DMS53 treated with DMSO at 0.1 percent for 48 hours (cell line): ENCODE results near the gene PROZ.

Experiments used
- DNase-seq: peaks from one replicate; lab custom pipeline; 2025; ENCODE audit not compliant: unreplicated experiment; lab: John Stamatoyannopoulos, UW

The PROZ gene

DNA sequence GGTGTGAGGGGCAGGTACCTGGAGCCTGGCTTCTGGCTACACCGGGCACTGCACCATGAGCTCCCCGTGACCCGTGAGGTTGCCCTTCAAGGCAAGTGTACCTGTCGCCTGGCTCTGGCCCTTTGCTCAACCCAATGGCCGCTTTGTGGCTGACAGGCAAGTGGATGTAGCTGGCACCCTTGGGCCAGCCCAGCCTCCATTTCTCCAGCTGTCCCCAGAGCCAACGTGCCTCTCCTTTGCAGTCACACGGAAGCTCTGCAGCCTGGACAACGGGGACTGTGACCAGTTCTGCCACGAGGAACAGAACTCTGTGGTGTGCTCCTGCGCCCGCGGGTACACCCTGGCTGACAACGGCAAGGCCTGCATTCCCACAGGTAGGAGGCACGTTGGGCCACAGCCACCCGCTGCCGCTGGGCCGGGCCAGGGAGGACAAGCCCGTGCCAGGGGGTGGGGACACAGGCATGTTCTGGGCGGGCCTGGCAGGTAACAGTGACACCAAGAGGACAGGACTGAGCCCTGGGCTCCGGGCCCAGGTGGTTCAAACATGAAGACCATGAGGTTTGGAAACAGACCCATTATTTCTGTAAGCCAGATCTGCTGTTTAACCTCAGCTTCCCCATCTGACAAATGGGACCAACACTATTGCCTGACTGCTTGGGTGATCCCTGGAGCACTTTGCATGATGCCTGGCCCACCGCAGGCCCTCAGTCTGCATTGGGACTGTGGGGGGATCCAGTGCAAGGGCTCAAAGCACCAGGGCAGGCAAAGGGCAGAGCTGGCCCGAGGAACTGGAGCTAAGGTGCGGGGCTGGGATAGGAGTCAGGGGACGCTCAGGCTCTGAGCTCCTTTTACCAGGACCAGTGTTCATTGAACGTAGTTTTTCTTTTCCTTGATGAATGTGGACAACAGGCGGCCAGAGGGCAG lies 17.5 kb upstream of the PROZ start:
- no peak for DNase-seq

DNA sequence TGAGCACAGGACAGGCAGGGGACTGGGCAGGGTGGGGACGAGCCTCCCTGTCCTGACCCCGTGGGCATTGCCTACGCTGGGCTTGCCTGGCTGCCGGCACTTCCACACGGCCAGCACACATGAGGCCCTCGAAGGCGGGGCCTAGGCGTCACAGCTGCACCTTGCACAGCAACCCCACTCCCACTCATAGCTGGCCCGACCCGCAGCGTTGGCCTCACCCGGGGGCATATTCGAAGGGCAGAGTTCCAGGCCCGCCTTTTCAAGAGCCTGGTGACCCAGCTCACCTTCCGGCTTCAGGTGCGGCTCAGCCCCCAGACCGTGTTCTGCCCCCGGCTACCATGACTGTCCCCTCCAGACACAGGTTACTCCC lies 16.9 kb upstream of the PROZ start:
- DNase-seq, result no peak

- no peak for DNase-seq
These were observed 15.6 kb upstream of the PROZ start for GRCh38 chr13:113142876-113143275.

- DNase-seq, result no peak
These were observed 14.8 kb upstream of the PROZ start for GRCh38 chr13:113143466-113144254.

- DNase-seq, result no peak
These were observed 14.2 kb upstream of the PROZ start for GRCh38 chr13:113144255-113144629.

- DNase-seq, result no peak
These were observed 13.0 kb upstream of the PROZ start for GRCh38 chr13:113145496-113145895.

- no peak for DNase-seq
These were observed 12.4 kb upstream of the PROZ start for GRCh38 chr13:113145911-113146598.

DNA sequence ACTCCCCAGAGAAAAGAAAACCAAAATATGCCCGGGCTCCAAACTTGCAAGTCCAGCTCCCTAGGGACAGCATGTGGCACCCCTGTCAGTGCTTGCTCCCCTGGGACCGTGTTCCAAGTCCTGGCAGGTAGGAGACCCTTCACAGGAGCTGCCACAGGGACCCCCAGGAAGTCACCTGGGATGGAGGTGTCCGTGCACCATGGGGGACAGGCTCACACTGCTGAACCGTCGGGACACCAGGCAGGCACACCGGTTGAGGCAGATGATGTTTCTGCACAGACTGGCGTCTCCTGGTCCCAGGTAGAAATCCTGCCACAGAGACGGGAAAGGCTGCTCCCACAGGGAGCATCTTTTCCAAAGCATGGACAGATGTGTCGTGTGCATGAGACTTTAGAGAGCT lies 11.7 kb upstream of the PROZ start:
- no peak for DNase-seq

DNA sequence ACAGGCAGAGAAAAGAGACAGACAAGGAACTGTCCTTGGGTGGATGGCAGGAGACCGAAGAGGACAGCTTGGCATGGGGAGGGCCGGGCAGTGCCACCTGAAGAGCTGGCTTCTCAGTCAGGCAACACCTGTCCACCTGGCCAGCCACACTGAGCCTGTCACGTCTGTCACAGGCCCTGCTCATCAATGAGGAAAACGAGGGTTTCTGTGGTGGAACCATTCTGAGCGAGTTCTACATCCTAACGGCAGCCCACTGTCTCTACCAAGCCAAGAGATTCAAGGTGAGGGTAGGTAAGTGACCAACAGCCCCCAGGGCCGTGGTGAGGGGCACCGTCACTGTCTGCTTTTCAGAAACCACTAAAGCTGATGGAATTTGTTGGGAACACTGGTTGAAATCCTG lies 11.2 kb upstream of the PROZ start:
- DNase-seq, result no peak

DNA sequence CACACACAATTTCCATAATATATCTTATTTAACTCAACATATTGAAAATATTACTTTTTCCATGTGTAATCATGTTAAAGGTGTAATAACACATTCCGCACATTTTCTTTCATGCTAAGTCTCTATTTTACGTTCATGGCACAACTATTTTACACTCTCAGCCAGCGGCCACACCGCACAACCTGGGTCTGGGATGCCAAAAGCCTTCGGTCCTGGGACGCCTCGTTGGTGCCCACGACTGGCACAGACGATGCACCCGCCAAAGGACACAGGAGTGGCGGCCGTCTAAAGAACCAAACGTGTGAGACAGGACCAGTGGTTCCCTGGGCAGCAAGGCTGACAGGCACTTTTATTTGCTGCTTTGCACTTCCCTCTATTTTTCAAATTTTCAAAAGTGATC lies 10.0 kb upstream of the PROZ start:
- DNase-seq, result no peak

DNA sequence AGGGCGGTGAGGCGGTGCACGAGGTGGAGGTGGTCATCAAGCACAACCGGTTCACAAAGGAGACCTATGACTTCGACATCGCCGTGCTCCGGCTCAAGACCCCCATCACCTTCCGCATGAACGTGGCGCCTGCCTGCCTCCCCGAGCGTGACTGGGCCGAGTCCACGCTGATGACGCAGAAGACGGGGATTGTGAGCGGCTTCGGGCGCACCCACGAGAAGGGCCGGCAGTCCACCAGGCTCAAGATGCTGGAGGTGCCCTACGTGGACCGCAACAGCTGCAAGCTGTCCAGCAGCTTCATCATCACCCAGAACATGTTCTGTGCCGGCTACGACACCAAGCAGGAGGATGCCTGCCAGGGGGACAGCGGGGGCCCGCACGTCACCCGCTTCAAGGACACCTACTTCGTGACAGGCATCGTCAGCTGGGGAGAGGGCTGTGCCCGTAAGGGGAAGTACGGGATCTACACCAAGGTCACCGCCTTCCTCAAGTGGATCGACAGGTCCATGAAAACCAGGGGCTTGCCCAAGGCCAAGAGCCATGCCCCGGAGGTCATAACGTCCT lies 9.4 kb upstream of the PROZ start:
- no peak for DNase-seq

- DNase-seq, result no peak
These were observed 8.5 kb upstream of the PROZ start for GRCh38 chr13:113149711-113150549.

DNA sequence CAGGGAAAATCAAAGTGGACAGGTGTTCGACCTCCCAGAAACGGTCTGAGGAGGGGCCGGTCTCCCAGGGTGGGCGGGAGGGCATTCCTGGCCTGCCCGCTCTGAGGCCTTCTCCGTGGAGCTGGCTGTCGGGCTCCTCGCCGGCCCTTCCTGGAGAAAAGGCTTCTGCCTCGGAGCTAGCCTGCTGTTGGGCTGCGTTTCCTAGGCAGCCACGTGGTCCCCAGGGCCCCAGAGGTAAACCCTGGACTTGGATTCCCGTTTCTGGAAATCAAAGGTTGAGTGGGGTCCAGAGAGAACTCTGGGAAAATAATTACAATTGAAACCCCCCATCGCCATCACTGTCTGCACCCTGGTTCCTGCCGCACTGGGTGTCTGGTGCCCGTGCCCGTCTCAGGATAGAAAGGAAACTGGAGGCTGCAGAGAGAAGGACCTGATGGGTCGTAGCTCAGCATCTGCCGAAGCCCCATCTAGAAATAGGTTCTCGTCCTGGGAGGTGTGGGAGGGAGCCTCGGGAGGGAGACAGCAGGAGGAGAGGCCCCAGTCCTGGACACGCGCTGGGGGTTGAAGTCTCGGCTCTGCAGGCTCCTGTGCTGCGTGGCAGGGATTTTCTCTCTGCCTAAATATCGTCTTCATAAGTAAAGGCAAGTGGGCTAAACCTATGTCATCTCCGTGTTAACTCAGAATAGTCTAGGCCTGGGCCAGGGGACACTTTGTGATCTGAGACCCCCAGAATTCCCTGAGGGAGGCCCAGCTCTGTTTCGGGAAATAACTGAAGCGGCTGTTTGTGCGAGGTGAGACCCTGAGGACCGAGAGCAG lies 7.7 kb upstream of the PROZ start:
- DNase-seq, result no peak

DNA sequence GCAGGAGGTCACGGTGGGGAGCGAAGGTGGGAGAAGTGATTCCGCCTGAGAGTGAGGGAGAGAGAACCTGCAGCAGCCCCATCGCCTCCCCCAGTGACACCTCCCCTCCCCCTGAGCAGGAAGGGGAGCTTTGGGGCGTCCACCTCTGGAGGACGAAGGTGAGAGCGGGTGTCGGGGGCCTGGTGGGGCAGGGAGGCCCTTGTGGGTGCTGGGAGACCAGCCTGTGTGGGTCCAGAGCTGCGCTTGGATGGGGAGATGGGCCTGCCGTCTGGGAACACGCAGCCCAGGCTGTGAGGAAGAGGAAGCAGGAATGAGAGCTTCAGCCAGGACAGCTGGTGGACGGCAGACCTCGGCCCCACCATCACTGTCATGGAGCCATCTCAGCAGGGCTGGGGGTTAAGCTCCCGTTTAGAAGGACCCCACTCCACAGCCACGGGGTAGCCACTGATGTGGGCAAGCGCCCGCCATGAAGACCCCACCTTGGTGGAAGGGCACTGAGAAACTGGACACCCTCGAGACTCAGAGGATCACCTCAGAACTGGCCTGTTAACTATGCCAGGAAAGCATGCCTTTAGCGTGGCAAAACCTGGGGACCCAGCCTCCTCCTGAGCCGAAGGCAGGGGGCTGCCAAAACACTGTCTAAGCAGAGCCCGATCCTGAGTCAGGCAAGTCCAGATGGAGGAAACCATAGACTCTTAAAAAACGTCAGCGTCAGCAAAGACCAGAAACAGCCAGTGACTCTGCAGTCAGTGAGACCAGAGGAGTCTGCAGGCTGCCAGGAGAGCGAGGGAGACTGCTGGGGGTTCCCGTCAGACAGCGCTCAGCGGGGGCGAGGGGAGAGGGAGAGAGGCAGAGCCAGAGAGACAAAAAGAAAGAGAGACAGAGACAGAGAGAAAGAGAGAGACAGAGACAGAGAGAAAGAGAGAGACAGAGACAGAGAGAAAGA lies 6.4 kb upstream of the PROZ start:
- DNase-seq, result no peak

GRCh38 chr13:113152691-113152983 lies 5.8 kb upstream of the PROZ start:
- no peak for DNase-seq

DNA sequence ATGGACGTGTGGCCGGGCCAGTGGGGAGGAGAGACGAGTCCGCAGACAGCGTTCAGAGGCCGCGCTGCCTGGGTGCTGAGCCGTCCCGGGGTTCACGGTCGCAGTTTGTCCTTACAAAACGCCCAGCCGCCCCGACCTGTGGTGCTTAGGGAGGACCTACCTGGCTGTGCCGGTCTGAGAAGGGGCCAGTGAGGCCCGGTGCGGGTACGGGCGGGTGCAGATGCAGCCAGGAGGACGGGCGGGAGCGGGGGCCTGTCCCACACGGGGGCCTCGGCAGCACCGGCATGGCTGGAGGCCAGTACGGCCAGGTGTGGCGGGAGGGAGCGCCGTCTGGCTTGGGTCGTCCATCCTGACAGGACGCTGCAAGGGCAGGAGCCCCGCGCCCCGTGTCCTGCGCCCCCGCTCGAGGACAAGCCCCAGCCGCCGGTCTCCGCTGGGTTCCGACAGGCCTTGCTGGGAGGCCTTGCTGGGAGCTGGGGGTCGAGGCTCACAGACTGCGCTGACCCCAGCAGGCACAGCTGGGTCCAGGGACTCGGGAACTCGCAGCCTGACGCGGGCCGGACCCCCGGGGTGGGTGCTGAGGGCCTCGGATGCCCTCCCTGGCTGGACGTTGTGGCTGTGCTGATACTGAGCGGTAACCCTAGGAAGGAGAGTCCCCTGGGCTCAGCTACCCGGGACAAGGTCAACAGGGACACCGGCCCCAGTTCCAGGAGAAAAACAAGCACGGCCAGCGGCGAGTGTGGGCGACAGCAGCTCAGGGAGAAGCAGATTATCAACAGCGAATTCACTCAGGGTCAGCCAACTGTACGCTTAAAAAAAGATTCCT lies 5.3 kb upstream of the PROZ start:
- DNase-seq, result peak; percentile 3

DNA sequence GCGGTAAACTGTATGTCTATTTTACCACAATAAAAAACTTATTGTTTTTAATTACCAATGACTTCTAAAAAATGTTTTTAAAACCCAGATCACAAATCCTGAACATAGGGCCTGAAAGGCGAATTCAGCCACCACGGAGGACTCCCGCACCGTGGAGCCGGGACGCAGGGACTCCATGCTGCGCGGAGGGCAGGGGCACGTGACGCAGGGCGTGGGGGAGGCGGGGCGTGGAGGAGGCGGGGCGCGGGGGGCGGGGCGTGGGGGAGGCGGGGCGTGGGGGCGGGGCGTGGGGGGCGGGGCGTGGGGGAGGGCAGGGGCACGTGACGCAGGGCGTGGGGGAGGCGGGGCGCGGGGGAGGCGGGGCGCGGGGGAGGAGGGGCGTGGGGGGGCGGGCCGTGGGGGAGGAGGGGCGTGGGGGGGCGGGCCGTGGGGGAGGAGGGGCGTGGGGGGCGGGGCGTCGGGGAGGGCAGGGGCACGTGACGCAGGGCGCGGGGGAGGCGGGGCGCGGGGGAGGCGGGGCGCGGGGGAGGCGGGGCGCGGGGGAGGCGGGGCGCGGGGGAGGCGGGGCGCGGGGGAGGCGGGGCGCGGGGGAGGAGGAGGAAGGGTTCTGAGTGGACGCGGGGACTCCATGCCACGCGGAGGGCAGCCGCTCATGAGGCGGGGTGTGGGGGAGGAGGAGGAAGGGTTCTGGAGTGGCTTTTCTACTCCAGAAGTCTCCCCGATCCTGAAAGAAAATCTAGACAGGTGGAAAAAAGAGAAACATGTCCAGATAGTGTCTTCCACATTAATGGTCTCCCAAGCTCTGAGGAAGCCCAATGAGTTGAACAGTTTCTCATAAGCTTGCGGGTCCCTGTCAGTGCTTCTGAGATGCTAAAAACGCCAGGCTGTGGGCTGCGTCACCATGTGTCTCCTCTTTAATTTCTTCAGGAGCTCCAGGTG lies 4.4 kb upstream of the PROZ start:
- peak; percentile 16 for DNase-seq
